Measurements from ENCODE around the gene COG2.
"Not testable (repeated sequence)": the region's sequence is repeated elsewhere in the genome, so short reads cannot be mapped to it uniquely, and the experiment has no call there.

COG2 gene

GRCh38 chr1:230679192-230679591, 36.9 kb downstream of the COG2 start:
- DNase-seq = no peak

GRCh38 chr1:230679825-230680224, 37.5 kb downstream of the COG2 start:
- no peak for DNase-seq

- no peak for DNase-seq
Observed at GRCh38 chr1:230680300-230681025, 38.2 kb downstream of the COG2 start.

- DNase-seq = peak; percentile 85
Observed at GRCh38 chr1:230681599-230681998, 39.3 kb downstream of the COG2 start.

GRCh38 chr1:230682274-230682673, 40.0 kb downstream of the COG2 start:
- no peak for DNase-seq

GRCh38 chr1:230682882-230683610, 40.8 kb downstream of the COG2 start:
- DNase-seq = peak; percentile 55

GRCh38 chr1:230684146-230684545, 41.9 kb downstream of the COG2 start:
- no peak for DNase-seq

- DNase-seq = no peak
Observed at GRCh38 chr1:230684998-230685397, 42.7 kb downstream of the COG2 start.

GRCh38 chr1:230686747-230687146, 44.5 kb downstream of the COG2 start:
- DNase-seq = no peak

- DNase-seq = peak; percentile 12
Observed at GRCh38 chr1:230690101-230690500, 47.8 kb downstream of the COG2 start.

GRCh38 chr1:230691615-230692014, 49.3 kb downstream of the COG2 start:
- DNase-seq = no peak

GRCh38 chr1:230693221-230693620, 50.9 kb downstream of the COG2 start:
- no peak for DNase-seq

- no peak for DNase-seq
Observed at GRCh38 chr1:230693777-230694176, 51.5 kb downstream of the COG2 start.

- DNase-seq = no peak
Observed at GRCh38 chr1:230694464-230694863, 52.2 kb downstream of the COG2 start.

GRCh38 chr1:230694991-230695390, 52.7 kb downstream of the COG2 start:
- DNase-seq = no peak

- no peak for DNase-seq
Observed at GRCh38 chr1:230696218-230696617, 53.9 kb downstream of the COG2 start.

GRCh38 chr1:230696722-230697437, 54.6 kb downstream of the COG2 start:
- DNase-seq = peak; percentile 68

- no peak for DNase-seq
Observed at GRCh38 chr1:230698130-230698529, 55.8 kb downstream of the COG2 start.

- DNase-seq = not testable (repeated sequence)
Observed at GRCh38 chr1:230698964-230699363, 56.7 kb downstream of the COG2 start.

- no peak for DNase-seq
Observed at GRCh38 chr1:230699716-230700115, 57.4 kb downstream of the COG2 start.

- no peak for DNase-seq
Observed at GRCh38 chr1:230700132-230700531, 57.9 kb downstream of the COG2 start.

- DNase-seq = no peak
Observed at GRCh38 chr1:230701434-230701833, 59.2 kb downstream of the COG2 start.

- DNase-seq = no peak
Observed at GRCh38 chr1:230701895-230702768, 59.9 kb downstream of the COG2 start.

Data from fibroblast of skin of right biceps (primary cell).